Neutrophil (primary cell): ENCODE results near the gene LINGO1.

ENCODE experiments used
- H3K27ac ChIP-seq: fragments of 200-600 bp; sonication (generic); 2 replicates; pipeline ENCODE4 v1.5.1; 2016; ENCODE audit warnings: mild to moderate bottlenecking, moderate library complexity
- H3K27me3 ChIP-seq: fragments of 200-600 bp; sonication (generic); 2 replicates; pipeline ENCODE4 v1.6.0; 2016; ENCODE audit warnings: mild to moderate bottlenecking
- H3K36me3 ChIP-seq: fragments of 200-600 bp; sonication (generic); 2 replicates; pipeline ENCODE4 v1.5.1; 2017
- H3K4me1 ChIP-seq, 2 experiments: fragments of 200-600 bp in 1 of 2; sonication (generic) in 1 of 2; 1 replicate in 1 of 2; 2 replicates in 1 of 2; pipeline versions ENCODE4 v1.5.1 to v1.6.1; 2013 to 2016; ENCODE audit warnings: low read depth in 1 of 2, low read length in 1 of 2, mild to moderate bottlenecking in 1 of 2, moderate library complexity in 1 of 2; ENCODE audit not compliant: control insufficient read depth in 1 of 2, insufficient read depth in 1 of 2
- H3K4me3 ChIP-seq, 2 experiments: fragments of 200-600 bp in 1 of 2; sonication (generic) in 1 of 2; 1 replicate in 1 of 2; 2 replicates in 1 of 2; pipeline ENCODE4 v1.5.1; 2013 to 2016; ENCODE audit warnings: low read depth in 1 of 2, low read length in 1 of 2, mild to moderate bottlenecking in 1 of 2, moderate library complexity in 1 of 2
- H3K9me3 ChIP-seq: fragments of 200-600 bp; sonication (generic); 2 replicates; pipeline ENCODE4 v1.5.1; 2016
- TF ChIP-seq, protein P1 (sequence below): fragments of 200-600 bp; sonication (generic); IDR thresholded peaks from 2 replicates; pipeline ENCODE4 v1.5.1; 2016; ENCODE audit warnings: antibody characterized with exemption

Gene LINGO1

DNA sequence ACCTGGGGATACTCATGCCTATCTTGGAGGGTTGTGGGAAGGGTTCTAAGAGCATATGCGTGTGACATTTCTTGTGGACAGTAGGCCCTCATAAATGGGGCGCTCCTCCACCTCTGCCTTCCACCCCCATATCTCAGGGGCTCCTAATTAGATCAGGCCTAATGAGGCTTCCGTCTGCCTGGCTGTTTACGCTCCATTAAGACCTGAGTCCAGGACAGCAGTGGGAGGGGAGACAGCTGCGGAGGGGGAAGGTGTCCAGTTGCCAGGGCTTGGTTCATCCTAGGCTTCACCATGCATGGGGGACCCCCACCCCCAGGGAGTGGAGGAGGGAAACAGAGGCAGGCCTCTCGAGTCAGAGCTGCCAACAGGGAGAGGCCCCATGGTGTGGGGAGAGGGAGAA lies 9.3 kb upstream of the LINGO1 start:
- H3K36me3 ChIP-seq, result no peaks in the 10 kb centered on the region
- no peak overlapping the region for H3K4me3 ChIP-seq
- no peak overlapping the region for H3K27ac ChIP-seq
- H3K27me3 ChIP-seq, result peaks cover 23% of the 10 kb centered on the region
- TF ChIP-seq, protein P1, sequence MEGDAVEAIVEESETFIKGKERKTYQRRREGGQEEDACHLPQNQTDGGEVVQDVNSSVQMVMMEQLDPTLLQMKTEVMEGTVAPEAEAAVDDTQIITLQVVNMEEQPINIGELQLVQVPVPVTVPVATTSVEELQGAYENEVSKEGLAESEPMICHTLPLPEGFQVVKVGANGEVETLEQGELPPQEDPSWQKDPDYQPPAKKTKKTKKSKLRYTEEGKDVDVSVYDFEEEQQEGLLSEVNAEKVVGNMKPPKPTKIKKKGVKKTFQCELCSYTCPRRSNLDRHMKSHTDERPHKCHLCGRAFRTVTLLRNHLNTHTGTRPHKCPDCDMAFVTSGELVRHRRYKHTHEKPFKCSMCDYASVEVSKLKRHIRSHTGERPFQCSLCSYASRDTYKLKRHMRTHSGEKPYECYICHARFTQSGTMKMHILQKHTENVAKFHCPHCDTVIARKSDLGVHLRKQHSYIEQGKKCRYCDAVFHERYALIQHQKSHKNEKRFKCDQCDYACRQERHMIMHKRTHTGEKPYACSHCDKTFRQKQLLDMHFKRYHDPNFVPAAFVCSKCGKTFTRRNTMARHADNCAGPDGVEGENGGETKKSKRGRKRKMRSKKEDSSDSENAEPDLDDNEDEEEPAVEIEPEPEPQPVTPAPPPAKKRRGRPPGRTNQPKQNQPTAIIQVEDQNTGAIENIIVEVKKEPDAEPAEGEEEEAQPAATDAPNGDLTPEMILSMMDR, result no peak
- H3K9me3 ChIP-seq, result no peaks in the 10 kb centered on the region
- H3K4me1 ChIP-seq, result no peaks in the 10 kb centered on the region

DNA sequence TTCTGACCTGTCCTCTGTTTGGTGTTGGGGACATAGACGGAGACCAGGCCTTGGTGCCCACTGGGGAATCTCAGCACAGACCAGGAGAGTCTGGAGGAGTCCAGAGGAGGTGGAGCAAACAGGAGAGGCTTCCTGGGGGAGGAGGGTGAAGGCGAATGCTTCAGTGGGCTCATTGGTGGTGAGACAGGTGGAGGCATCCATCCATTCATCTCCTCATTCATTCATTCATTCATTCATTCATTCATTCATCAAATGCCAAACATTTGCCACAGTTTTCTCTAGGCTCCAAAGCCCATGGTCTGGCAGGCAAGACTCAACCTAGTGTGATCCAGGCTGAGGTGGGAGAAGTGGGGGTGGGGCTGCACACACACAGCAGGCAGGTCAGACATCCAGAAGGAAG lies 7.9 kb upstream of the LINGO1 start:
- Histone ChIP-seq H3K27ac (no peak overlapping the region), H3K4me1 (no peaks in the 10 kb centered on the region), H3K27me3 (peaks cover 37% of the 10 kb centered on the region), H3K9me3 (no peaks in the 10 kb centered on the region), H3K36me3 (no peaks in the 10 kb centered on the region), H3K4me3 (no peak overlapping the region)
- TF ChIP-seq, protein P1, result no peak

DNA sequence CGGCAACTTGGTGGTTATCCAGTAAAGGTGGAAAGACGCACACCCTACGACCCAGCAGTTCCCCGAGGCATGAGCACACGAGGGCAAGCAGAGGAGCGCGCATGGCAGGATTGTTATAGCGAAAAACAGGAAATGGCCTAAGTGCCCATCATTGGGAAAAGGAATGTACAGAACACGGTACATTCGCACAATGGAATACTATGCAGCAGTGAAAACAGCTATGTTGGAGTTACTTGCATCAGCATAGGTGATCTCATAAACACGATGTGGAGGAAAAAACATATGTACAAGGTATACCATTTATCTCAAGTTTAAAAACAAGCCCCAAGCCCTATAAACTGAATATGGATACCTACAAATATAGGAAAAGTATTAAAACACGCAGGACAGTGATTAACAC lies 6.7 kb upstream of the LINGO1 start:
- peaks cover 49% of the 10 kb centered on the region for H3K27me3 ChIP-seq
- H3K27ac ChIP-seq, result no peak overlapping the region
- H3K4me3 ChIP-seq, result no peak overlapping the region
- H3K36me3 ChIP-seq, result no peaks in the 10 kb centered on the region
- H3K4me1 ChIP-seq, result no peaks in the 10 kb centered on the region
- no peaks in the 10 kb centered on the region for H3K9me3 ChIP-seq
- TF ChIP-seq, protein P1, result no peak

DNA sequence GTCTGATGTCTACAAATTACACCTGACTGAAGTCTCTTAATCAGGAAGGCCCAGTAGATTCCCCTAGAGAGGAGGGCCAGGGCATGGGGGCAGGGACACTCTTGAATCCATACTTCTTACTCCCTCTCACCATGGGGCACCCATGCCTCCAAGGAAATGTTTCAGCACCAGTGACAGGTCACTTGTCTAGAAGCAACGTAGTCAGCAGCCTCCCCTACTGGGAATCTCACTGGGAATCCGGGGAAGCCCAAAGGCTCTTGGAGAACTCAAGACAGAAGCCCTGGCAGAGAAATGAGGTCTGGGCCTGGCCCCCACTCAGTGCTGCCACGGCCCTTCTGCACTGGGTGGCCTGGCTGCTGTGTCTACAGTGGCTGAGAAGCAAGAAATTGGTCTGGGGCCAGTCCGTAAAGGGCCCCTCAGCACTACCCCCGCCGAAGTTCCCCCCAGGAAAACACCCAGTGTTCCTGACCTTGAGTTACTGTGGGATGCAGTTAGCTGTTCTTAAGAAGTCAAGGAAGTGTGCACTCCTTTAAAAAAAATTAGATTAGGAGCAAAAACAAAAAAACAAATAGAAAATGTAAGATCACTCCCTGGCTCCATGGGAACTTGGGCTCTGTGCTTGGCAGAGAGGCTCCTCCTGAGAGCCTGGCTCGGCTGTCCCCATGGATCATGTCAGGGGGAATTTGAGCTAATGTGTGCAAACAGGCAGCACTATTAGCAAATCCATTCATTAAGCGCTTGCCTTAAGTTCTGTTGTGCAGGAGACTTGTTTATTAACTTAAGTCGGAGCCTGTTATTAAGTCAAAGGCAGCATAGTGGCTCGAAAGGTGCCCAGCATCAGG lies 5.4 kb upstream of the LINGO1 start:
- peaks cover 6 to 7% of the 10 kb centered on the region in 2 experiments for H3K4me1 ChIP-seq
- H3K36me3 ChIP-seq, result no peaks in the 10 kb centered on the region
- no peaks in the 10 kb centered on the region for H3K9me3 ChIP-seq
- TF ChIP-seq, protein P1, result no peak
- no peak overlapping the region for H3K27ac ChIP-seq
- H3K4me3 ChIP-seq, result no peak overlapping the region
- peaks cover 62% of the 10 kb centered on the region for H3K27me3 ChIP-seq

DNA sequence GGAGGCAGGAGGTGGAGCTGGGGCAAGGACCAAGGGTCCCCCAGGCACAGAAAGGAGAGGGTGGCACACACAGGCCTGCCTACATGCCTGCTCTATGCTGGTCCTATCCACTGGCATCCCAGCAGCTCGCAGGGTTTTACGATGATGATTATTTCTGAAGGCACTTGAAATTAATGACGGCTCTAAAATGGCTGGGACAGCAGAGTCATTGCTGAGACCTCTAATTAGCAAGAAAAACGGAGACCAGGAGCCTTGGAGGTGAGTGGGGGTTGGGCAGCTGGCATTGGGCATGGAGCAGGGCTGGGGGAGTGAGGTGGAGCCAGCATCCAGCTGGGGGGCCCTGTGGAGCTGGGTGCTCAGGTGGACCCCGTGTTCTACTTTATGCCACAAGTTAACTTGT lies 3.5 kb upstream of the LINGO1 start:
- no peaks in the 10 kb centered on the region for H3K9me3 ChIP-seq
- no peak overlapping the region for H3K27ac ChIP-seq
- H3K36me3 ChIP-seq, result no peaks in the 10 kb centered on the region
- H3K27me3 ChIP-seq, result peaks cover 79% of the 10 kb centered on the region
- TF ChIP-seq, protein P1, result no peak
- H3K4me1 ChIP-seq, result peaks cover 7 to 14% of the 10 kb centered on the region in 2 experiments
- no peak overlapping the region for H3K4me3 ChIP-seq
